GM23338 (cell line): ENCODE data around the gene CIAO2A. TPM values are rescaled to one million over a fixed set of nuclear protein-coding genes. Genes with fewer than 3 reads are reported as not detected.

Source experiments
- ATAC-seq: fragments of 200-7000 bp; cut with Tn5 transposase; 3 replicates; pipeline ENCODE4 v1.9.1; 2020
- DNase-seq: peaks from one replicate; pipeline ENCODE4 v3.0.0-alpha.2; 2015; ENCODE audit warnings: low spot score
- H2AFZ ChIP-seq: fragments of 200-600 bp; sonication (generic); 2 replicates; pipeline ENCODE4 v1.8.0; 2016; ENCODE audit warnings: antibody characterized with exemption, mild to moderate bottlenecking, moderate library complexity
- H3F3A ChIP-seq: fragments of 200-600 bp; sonication (generic); replicated peaks from 2 replicates; pipeline ENCODE4 v1.8.0; 2017; ENCODE audit warnings: antibody characterized with exemption, mixed run types, low read depth
- H3K27ac ChIP-seq: fragments of 200-600 bp; sonication (generic); 2 replicates; pipeline ENCODE4 v1.6.1; 2016; ENCODE audit warnings: low read depth
- H3K27me3 ChIP-seq: fragments of 200-600 bp; sonication (generic); 2 replicates; pipeline ENCODE4 v1.8.0; 2016; ENCODE audit warnings: mild to moderate bottlenecking, mixed run types, moderate library complexity; ENCODE audit not compliant: insufficient read depth
- H3K36me3 ChIP-seq: fragments of 200-600 bp; sonication (generic); 2 replicates; pipeline ENCODE4 v1.8.0; 2016; ENCODE audit warnings: mild to moderate bottlenecking; ENCODE audit not compliant: insufficient read depth
- H3K4me1 ChIP-seq: fragments of 200-600 bp; sonication (generic); 2 replicates; pipeline ENCODE4 v1.8.0; 2016; ENCODE audit warnings: mild to moderate bottlenecking, moderate library complexity; ENCODE audit not compliant: insufficient read depth
- H3K4me2 ChIP-seq: fragments of 200-600 bp; sonication (generic); 2 replicates; pipeline ENCODE4 v1.7.1; 2017; ENCODE audit warnings: mixed run types
- H3K4me3 ChIP-seq: fragments of 200-600 bp; sonication (generic); 2 replicates; pipeline ENCODE4 v1.6.1; 2016; ENCODE audit warnings: mixed run types
- H3K79me2 ChIP-seq: fragments of 200-600 bp; sonication (generic); replicated peaks from 2 replicates; pipeline ENCODE4 v1.8.0; 2017; ENCODE audit warnings: mild to moderate bottlenecking; ENCODE audit not compliant: insufficient read depth
- H3K9me2 ChIP-seq: fragments of 200-600 bp; sonication (generic); 2 replicates; pipeline ENCODE4 v1.8.0; 2017; ENCODE audit not compliant: insufficient read depth
- H4K20me1 ChIP-seq: fragments of 200-600 bp; sonication (generic); replicated peaks from 2 replicates; pipeline ENCODE4 v1.8.0; 2017; ENCODE audit warnings: mild to moderate bottlenecking; ENCODE audit not compliant: insufficient read depth
- H3K27ac Mint-ChIP-seq: 2 replicates; pipeline ENCODE4 v1.8.0; 2020; ENCODE audit warnings: inconsistent platforms, mild to moderate bottlenecking, moderate library complexity, mixed read lengths
- H3K27me3 Mint-ChIP-seq: 3 replicates; pipeline ENCODE4 v1.8.0; 2022; ENCODE audit warnings: low read depth, mild to moderate bottlenecking, moderate library complexity, mixed read lengths, inconsistent platforms; ENCODE audit not compliant: insufficient read depth, poor library complexity
- H3K36me3 Mint-ChIP-seq: 3 replicates; pipeline ENCODE4 v1.8.0; 2021; ENCODE audit warnings: low read depth, mild to moderate bottlenecking, inconsistent platforms, moderate library complexity, mixed read lengths
- H3K4me1 Mint-ChIP-seq: 3 replicates; pipeline ENCODE4 v1.8.0; 2020; ENCODE audit warnings: mild to moderate bottlenecking, inconsistent platforms, mixed read lengths
- H3K4me3 Mint-ChIP-seq: 3 replicates; pipeline ENCODE4 v1.8.0; 2021; ENCODE audit warnings: moderate library complexity, mild to moderate bottlenecking, inconsistent platforms, mixed read lengths
- H3K9me3 Mint-ChIP-seq: 3 replicates; pipeline ENCODE4 v1.8.0; 2020; ENCODE audit warnings: moderate library complexity, mild to moderate bottlenecking, inconsistent platforms, mixed read lengths
- CREB1 ChIP-seq: fragments of 250-450 bp; sonication (Bioruptor Pico); IDR thresholded peaks from 2 replicates; pipeline ENCODE4 v1.5.0; 2020; ENCODE audit warnings: low read depth, mild to moderate bottlenecking, moderate library complexity
- EZH2 ChIP-seq: fragments of 200-600 bp; sonication (generic); IDR thresholded peaks from one replicate; pipeline ENCODE4 v1.8.0; 2017; ENCODE audit warnings: antibody characterized with exemption, mild to moderate bottlenecking, low read depth; ENCODE audit not compliant: unreplicated experiment
- EZH2phosphoT487 ChIP-seq: fragments of 200-600 bp; sonication (generic); IDR thresholded peaks from one replicate; pipeline ENCODE4 v1.8.1; 2018; ENCODE audit warnings: antibody characterized with exemption; ENCODE audit not compliant: unreplicated experiment
- JUNB ChIP-seq: IDR thresholded peaks from one replicate; pipeline ENCODE4 v1.6.1; 2016; ENCODE audit warnings: antibody characterized with exemption; ENCODE audit not compliant: unreplicated experiment
- POLR2AphosphoS5 ChIP-seq: IDR thresholded peaks from 2 replicates; pipeline ENCODE4 v1.6.1; 2016; ENCODE audit warnings: antibody characterized with exemption, low read depth
- STAT1 ChIP-seq: IDR thresholded peaks from one replicate; pipeline ENCODE4 v1.6.1; 2016; ENCODE audit warnings: antibody characterized with exemption; ENCODE audit not compliant: unreplicated experiment
- ZNF114 ChIP-seq: fragments of 250-450 bp; sonication (Bioruptor Pico); IDR thresholded peaks from 2 replicates; pipeline ENCODE4 v1.5.0; 2020; ENCODE audit warnings: mild to moderate bottlenecking, moderate library complexity
- ZNF331 ChIP-seq: fragments of 250-450 bp; sonication (Bioruptor Pico); IDR thresholded peaks from 2 replicates; pipeline ENCODE4 v1.5.0; 2020; ENCODE audit warnings: low read depth, mild to moderate bottlenecking, moderate library complexity
- polyA plus RNA-seq: library from polyadenylated mRNA; unstranded; fragments of >200 nt; fragmentation: Nextera tagmentation; extraction: Ambion mirVana; gene quantifications from 2 replicates; pipeline ENCODE4 v1.2.1, GENCODE V29; 2016
- total RNA-seq: library from RNA; depleted of rRNA; stranded (reverse); fragments of >200 nt; shearing (Covaris generic); gene quantifications from 2 replicates; pipeline ENCODE4 v1.2.3, GENCODE V29; 2014
- TF ChIP-seq, protein P1 (sequence below), 2 experiments: fragments of 200-600 bp in 1 of 2; sonication (generic) in 1 of 2; conservative IDR thresholded peaks; 2 replicates each; pipeline versions ENCODE4 v1.5.1 to v1.6.1; 2016 to 2017; ENCODE audit warnings: antibody characterized with exemption in 2 of 2, low read depth in 2 of 2, mild to moderate bottlenecking in 2 of 2, moderate library complexity in 1 of 2
- TF ChIP-seq, protein P2 (sequence below): IDR thresholded peaks from one replicate; pipeline ENCODE4 v1.6.1; 2018; ENCODE audit warnings: antibody characterized with exemption; ENCODE audit not compliant: unreplicated experiment

The CIAO2A gene
- total and polyA plus RNA-seq, 2 experiments from 2014 or later: 132 to 318 TPM

DNA sequence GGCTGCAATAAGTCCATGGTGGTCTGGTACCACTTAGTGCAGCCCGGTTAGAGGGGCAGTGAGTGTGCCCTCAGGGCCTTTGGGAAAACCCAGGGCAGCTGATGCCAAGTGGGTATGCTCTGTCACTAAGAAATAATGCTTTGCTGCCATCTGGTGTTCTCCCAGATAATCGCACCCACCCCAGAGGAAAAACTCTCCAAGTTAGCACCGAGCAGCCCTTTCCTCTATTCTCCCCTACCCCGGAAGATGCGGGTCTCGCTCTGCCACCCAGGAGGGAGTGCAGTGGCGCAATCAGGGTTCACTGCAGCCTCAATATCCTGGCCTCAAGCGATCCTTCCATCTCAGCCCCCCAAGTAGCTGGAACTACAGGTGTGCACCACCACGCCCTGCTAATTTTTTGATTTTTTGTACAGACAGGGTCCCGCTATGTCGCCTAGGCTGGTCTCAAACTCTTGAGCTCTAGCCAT lies 26.0 kb downstream of the CIAO2A start:
- Mint-ChIP-seq H3K27me3 (peaks cover 5% of the 10 kb centered on the region), H3K36me3 (peaks cover 12% of the 10 kb centered on the region), H3K4me1 (no peaks in the 10 kb centered on the region), H3K4me3 (peak overlapping the region; percentile 24; the same call in 2 of the 3 replicates), H3K27ac (no peak overlapping the region), H3K9me3 (no peaks in the 10 kb centered on the region; the same call in 2 of the 3 replicates)
- Histone ChIP-seq H3K9me2 (no peaks in the 10 kb centered on the region), H3K27me3 (no peaks in the 10 kb centered on the region), H2AFZ (peak overlapping the region; percentile 75; the same call in 1 of the 2 replicates), H3K4me3 (no peak overlapping the region), H3K36me3 (0 out of 2 replicates have a peak, but pooled peaks cover 4% of the 10 kb centered on the region), H4K20me1 (no peaks in the 10 kb centered on the region), H3K79me2 (no peaks in the 10 kb centered on the region), H3F3A (no peaks in the 10 kb centered on the region; the same call in 1 of the 2 replicates), H3K4me2 (no peak overlapping the region), H3K27ac (no peak overlapping the region), H3K4me1 (no peaks in the 10 kb centered on the region)
- peak; percentile 89 for DNase-seq
- ATAC-seq: peak; percentile 93
- no peak for TF ChIP-seq ZNF331
- no peak for TF ChIP-seq EZH2phosphoT487
- TF ChIP-seq, protein P1, sequence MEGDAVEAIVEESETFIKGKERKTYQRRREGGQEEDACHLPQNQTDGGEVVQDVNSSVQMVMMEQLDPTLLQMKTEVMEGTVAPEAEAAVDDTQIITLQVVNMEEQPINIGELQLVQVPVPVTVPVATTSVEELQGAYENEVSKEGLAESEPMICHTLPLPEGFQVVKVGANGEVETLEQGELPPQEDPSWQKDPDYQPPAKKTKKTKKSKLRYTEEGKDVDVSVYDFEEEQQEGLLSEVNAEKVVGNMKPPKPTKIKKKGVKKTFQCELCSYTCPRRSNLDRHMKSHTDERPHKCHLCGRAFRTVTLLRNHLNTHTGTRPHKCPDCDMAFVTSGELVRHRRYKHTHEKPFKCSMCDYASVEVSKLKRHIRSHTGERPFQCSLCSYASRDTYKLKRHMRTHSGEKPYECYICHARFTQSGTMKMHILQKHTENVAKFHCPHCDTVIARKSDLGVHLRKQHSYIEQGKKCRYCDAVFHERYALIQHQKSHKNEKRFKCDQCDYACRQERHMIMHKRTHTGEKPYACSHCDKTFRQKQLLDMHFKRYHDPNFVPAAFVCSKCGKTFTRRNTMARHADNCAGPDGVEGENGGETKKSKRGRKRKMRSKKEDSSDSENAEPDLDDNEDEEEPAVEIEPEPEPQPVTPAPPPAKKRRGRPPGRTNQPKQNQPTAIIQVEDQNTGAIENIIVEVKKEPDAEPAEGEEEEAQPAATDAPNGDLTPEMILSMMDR (conservative IDR thresholded peaks at IDR 0.05; ENCODE audit: low read depth in 2 of 2): peak; percentile 72 to 89
- TF ChIP-seq ZNF114 (CRISPR knock-in tag): no peak
- no peak for TF ChIP-seq EZH2
- no peak for TF ChIP-seq STAT1
- TF ChIP-seq, protein P2, sequence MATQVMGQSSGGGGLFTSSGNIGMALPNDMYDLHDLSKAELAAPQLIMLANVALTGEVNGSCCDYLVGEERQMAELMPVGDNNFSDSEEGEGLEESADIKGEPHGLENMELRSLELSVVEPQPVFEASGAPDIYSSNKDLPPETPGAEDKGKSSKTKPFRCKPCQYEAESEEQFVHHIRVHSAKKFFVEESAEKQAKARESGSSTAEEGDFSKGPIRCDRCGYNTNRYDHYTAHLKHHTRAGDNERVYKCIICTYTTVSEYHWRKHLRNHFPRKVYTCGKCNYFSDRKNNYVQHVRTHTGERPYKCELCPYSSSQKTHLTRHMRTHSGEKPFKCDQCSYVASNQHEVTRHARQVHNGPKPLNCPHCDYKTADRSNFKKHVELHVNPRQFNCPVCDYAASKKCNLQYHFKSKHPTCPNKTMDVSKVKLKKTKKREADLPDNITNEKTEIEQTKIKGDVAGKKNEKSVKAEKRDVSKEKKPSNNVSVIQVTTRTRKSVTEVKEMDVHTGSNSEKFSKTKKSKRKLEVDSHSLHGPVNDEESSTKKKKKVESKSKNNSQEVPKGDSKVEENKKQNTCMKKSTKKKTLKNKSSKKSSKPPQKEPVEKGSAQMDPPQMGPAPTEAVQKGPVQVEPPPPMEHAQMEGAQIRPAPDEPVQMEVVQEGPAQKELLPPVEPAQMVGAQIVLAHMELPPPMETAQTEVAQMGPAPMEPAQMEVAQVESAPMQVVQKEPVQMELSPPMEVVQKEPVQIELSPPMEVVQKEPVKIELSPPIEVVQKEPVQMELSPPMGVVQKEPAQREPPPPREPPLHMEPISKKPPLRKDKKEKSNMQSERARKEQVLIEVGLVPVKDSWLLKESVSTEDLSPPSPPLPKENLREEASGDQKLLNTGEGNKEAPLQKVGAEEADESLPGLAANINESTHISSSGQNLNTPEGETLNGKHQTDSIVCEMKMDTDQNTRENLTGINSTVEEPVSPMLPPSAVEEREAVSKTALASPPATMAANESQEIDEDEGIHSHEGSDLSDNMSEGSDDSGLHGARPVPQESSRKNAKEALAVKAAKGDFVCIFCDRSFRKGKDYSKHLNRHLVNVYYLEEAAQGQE: no peak
- TF ChIP-seq POLR2AphosphoS5: no peak

DNA sequence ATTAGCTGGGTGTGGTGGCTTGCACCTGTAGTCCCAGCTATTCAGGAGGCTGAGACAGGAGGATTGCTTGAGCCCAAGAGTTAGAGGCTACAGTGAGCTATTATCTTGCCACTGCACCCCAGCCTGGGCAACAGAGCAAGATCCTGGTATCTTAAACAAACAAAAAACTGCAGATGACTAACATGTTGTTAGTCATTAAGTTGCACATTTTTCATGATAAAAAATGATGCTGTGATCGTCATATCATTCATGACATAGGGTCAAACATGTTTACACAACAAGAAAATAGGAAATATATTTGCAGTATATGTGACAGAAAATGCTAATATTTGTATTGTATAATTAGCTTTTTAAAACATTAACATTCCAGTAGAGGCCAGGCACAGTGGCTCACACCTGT lies 27.2 kb downstream of the CIAO2A start:
- no peak overlapping the region for H2AFZ ChIP-seq
- no peaks in the 10 kb centered on the region for H3K36me3 ChIP-seq
- no peaks in the 10 kb centered on the region for H3K79me2 ChIP-seq
- H3K4me3 ChIP-seq: no peak overlapping the region
- no peak overlapping the region for H3K4me3 Mint-ChIP-seq
- no peak for DNase-seq
- H3K4me2 ChIP-seq: no peak overlapping the region
- H3K4me1 Mint-ChIP-seq: no peaks in the 10 kb centered on the region
- TF ChIP-seq CREB1 (CRISPR knock-in tag) (no peak), JUNB (no peak), STAT1 (no peak)
- H4K20me1 ChIP-seq: no peaks in the 10 kb centered on the region
- H3K27me3 ChIP-seq: no peaks in the 10 kb centered on the region
- no peaks in the 10 kb centered on the region; the same call in 1 of the 2 replicates for H3F3A ChIP-seq
- no peak overlapping the region for H3K27ac Mint-ChIP-seq
- H3K9me3 Mint-ChIP-seq: no peaks in the 10 kb centered on the region; the same call in 2 of the 3 replicates
- peaks cover 3% of the 10 kb centered on the region; the same call in 2 of the 3 replicates for H3K36me3 Mint-ChIP-seq
- H3K27ac ChIP-seq: no peak overlapping the region
- no peaks in the 10 kb centered on the region for H3K4me1 ChIP-seq
- H3K9me2 ChIP-seq: no peaks in the 10 kb centered on the region
- no peak for ATAC-seq
- H3K27me3 Mint-ChIP-seq: peaks cover 5% of the 10 kb centered on the region
